Vagina (tissue), 2 donors: Measurements from ENCODE around the gene EPHB6.

ENCODE experiments used
- POLR2A ChIP-seq, 2 donors: fragments of 450-650 bp; IDR thresholded peaks; one replicate each; pipeline ENCODE4 v1.6.1; 2017; ENCODE audit warnings: antibody characterized with exemption in 2 of 2, mild to moderate bottlenecking in 2 of 2, moderate library complexity in 2 of 2
- TF ChIP-seq, protein P1 (sequence below), 3 experiments: fragments of 450-650 bp in 2 of 3; fragments of 200-600 bp in 1 of 3; sonication (generic) in 1 of 3; IDR thresholded peaks; one replicate each; pipeline ENCODE4 v1.5.1; 2017 to 2019; ENCODE audit warnings: antibody characterized with exemption in 3 of 3, mild to moderate bottlenecking in 2 of 3, moderate library complexity in 2 of 3

DNA sequence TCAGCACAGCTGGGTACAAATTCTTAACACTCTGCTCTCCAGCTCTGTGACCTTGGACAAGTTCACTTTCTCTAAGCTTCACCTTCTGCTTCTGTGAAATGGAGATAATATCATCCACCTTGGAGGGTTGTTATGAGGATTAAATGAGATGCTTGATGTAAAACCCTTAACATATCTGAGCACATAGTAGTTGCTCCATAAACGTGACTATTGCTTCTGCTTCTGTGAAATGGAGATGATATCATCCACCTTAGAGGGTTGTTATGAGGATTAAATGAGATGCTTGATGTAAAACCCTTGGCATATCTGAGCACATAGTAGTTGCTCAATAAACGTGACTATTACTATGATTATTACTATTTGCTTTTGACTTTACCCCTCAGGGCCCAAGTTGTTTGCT lies 14.6 kb downstream of the EPHB6 start:
- TF ChIP-seq, protein P1, sequence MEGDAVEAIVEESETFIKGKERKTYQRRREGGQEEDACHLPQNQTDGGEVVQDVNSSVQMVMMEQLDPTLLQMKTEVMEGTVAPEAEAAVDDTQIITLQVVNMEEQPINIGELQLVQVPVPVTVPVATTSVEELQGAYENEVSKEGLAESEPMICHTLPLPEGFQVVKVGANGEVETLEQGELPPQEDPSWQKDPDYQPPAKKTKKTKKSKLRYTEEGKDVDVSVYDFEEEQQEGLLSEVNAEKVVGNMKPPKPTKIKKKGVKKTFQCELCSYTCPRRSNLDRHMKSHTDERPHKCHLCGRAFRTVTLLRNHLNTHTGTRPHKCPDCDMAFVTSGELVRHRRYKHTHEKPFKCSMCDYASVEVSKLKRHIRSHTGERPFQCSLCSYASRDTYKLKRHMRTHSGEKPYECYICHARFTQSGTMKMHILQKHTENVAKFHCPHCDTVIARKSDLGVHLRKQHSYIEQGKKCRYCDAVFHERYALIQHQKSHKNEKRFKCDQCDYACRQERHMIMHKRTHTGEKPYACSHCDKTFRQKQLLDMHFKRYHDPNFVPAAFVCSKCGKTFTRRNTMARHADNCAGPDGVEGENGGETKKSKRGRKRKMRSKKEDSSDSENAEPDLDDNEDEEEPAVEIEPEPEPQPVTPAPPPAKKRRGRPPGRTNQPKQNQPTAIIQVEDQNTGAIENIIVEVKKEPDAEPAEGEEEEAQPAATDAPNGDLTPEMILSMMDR (IDR thresholded peaks at IDR 0.05) = no peak
- no peak for TF ChIP-seq POLR2A (IDR thresholded peaks at IDR 0.05)
